HG03439 (cell line): ENCODE results near the gene RPS25.
"Not testable (repeated sequence)": the region's sequence is repeated elsewhere in the genome, so short reads cannot be mapped to it uniquely, and the experiment has no call there.

Experiments used
- ATAC-seq: cut with Tn5 transposase; IDR thresholded peaks from one replicate; pipeline ENCODE4 v1.9.1; 2021; ENCODE audit warnings: mild to moderate bottlenecking, moderate library complexity; ENCODE audit not compliant: unreplicated experiment

The RPS25 gene

DNA sequence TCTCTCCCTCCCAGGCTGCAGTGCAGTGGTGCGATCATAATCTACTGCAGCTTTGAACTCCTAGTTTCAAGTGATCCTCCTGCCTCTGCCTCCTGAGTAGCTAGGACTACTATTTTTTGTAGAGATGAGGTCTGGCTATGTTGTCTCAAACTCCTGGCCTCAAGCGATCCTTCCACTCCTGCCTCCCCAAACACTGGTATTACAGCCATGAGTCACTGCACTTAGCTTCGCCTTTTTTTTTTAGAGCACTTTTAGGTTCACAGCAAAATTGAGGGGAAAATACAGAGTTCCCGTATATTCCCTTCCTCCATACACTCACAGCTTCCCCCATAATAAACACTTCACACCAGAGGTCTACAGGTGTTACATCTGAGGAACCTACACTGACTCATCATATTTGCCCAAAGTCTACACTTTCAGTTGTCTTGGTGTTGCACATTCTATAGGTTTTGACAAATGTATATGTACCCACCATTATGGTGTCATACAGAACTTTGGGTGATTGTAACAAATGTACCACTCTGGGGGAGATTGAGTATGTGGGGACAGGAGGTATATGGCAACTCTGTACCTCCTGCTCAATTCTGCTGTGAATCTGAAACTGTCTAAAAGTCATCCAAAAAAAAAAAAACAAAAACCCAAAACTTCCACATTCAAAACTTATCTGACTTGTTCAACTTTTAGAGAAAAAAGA, 23.8 kb upstream of the RPS25 start:
- no peak for ATAC-seq

DNA sequence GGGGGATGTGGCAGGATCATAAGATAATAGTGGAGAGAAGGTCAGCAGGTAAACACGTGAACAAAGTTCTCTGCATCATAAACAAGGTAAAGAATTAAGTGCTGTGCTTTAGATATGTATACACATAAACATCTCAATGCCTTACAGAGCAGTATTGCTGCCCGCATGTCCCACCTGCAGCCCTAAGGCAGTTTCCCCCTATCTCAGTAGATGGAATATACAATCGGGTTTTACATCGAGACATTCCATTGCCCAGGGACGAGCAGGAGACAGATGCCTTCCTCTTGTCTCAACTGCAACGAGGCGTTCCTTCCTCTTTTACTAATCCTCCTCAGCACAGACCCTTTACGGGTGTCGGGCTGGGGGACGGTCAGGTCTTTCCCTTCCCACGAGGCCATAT, 21.3 kb upstream of the RPS25 start:
- ATAC-seq: not testable (repeated sequence)

DNA sequence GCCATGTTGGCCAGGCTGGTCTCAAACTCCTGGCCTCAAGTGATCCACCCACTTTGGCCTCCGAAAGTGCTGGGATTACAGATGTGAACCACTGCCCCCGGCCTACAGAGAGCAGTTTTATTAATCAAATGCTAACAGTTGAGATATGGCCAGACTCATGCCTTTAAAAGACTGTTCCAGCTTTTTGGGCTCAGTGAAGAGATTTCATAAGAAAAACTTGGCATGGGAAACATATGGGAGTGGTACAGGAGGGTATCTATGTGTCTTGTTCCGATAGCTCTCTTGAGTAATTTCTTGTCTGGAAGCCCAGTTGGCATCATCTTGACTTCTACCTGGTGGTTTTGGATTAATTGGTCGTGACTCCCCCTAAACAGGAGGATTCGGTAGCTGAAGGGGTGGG, 20.7 kb upstream of the RPS25 start:
- ATAC-seq: no peak

DNA sequence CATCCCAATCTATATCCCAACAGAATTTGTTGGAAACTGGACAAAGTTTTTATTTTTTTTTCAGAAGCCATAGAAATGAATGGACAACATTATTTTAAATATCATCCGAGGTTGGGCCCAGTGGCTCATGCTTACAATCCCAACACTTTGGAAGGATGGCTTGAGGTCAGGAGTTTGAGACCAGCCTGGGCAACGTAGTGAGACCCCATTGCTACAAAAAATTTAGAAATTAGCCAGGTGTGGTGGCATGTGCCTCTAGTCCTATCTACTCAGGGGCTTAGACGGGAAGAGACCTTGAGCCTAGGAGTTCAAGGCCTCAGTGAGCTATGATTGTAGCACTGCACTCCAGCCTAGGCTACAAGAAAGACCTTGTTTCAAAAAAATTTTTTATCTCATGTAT, 16.7 kb upstream of the RPS25 start:
- ATAC-seq: no peak

DNA sequence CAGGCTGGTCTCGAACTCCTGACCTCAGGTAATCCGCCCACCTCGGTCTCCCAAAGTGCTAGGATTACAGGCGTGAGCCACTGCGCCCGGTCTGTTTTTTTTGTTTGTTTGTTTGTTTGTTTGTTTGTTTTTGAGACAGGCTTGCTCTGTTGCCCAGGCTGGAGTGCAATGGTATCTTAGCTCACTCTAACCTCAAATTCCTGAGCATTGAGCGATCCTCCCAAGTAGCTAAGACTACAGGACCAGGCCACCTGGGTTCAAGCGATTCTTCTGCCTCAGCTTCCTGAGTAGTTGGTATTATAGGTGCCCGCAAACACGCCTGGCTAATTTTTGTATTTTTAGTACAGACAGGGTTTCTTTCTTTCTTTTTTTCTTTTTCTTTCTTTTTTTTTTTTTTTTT, 15.3 kb upstream of the RPS25 start:
- ATAC-seq: not testable (repeated sequence)

DNA sequence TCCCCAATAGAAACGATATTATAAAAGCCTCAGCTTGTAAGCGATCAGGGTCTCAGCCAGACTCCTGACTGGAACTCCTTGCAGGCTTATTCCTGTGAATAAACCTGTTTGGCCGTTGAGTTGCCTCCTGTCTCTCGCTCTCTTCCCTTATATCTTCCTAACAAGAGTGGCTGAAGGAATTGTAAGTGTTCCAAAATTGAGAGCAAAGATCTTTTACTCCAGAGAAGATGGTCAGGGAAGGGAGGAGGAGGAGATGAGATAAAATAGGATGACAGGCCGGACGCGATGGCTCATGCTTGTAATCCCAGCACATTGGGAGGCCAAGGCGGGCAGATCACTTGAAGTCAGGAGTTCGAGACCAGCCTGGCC, 13.8 kb upstream of the RPS25 start:
- ATAC-seq: no peak

DNA sequence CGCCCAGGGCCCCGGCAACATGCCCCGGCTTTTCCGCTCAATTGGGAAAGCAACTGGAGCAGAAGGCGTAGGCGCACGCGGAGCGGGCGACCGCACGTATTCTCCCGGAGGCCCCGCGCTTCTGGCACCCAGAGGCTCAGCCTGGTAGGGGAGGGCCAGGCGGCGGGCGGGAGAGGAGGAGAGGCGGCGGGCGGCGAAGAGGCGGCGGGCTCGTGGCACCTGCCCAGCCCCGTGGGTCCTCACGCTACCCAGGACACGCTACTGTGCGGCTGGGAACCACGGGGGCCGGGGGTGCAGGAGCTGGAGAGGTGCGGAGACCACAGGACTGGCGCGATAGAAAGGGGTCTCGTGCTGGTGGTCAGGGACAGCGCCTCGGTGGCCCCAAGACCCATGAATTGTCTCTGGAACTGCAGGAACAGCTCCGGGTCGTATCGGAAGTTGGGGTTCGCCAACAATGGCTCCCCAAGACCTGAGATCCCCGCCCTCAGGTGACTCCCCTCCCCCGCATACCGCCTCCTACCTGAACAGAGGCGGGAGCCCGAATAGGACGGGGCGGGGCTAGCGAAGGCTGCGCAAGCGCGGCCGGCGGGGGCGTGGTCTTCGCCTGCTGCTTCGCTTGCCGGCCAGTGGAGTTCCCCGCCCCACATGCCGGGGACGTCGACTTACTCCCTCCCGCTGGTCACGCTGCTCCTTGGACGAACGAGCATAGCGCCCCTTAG, 12.3 kb upstream of the RPS25 start, which contains the start of gene SLC37A4:
Gene SLC37A4, minus strand, starts transcription at position 549 of the 719 bp plus-strand sequence.
- peak; percentile 92 for ATAC-seq

DNA sequence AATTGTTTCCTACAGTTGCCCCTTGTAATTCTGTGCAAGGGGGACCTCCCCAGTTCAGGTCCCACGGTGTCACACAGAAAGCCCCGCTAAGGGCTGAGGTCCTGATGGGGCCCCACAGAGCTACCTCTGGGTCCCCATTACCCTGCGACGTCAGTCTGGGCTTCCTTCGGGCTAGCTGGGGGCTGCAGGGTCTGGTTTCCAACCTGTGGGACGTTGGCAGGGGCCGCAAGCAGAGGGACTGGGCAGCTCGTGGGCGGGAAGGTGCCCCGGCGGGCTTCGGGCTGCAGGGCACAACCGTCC, 11.8 kb upstream of the RPS25 start:
- peak; percentile 18 for ATAC-seq

DNA sequence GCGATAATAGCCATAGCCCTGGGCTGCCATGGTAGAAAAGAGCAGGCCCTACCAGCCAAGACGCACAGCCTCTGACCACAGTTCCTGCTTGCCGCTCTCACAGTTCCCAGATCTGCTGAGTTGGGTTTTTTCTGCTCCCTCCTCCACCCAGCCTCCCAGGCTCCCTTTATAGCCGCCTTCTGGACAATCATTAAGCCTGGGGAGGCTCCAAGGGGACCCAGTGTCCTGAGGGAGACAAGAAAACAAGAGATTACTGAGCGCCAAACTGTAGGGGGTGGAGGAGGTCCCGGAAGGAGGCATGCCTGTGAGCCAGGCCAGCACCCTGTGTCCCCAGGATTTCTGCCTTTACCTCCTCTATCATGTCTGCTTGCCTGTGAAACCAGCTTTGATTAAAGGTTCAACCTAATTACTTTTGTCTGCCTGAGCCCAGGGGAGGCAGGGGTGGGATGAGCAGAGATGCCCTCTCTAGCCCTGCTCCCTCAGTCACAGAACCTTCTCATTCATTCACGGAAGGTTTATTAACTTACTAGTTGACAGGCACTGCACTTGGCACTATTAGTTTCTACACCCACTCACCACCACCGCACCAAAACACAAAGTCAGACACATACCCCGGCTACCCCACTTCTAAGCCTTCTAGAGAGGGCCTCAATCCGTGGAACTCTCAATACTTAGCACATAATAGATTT, 11.3 kb upstream of the RPS25 start:
- peak; percentile 6 for ATAC-seq

DNA sequence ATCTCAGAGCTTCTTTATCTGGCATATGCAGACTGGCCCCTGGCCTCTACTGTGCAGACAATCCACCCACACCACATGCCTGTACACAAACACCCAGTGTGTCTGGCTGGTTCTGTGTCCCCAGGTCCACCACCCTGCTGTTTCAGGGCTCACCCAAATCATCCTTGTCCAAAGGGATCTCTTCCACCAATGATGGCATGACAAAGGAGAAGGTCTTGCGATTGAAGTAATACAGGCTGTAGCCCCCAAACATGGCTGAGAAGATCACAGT, 10.9 kb upstream of the RPS25 start:
- ATAC-seq: no peak

DNA sequence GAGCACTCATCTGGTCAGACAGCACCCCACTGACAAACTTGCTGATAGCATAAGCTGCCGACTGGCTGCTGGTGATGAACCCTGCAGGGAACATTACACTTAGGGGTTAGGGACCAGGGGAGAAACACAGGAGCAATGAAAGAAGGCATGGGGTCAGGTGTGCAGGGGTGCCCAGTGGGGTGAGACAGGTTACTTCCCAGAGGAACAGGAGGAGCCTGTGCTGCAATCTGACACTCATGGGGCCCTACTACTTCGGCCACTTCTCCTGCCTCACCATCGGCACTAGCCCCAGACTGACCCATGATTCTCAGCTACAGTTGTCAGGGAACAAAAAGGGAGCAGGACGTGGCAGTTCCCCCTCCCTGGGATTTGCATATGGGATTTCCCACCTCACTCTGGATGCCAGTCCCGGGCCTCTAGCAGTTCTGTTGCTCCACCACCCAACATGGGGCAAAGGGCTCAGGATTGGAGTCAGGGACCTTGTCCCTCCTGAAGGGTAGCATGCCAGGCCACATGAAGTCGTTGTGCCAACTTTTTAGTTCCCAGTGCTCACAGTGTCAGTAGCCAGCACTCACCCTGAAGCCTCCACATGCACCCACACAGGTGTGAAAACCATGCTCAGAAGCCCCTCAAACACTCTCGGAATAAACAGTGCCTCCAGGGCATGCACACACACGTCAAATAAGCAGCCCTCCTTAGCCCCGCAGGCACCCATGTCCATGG, 10.4 kb upstream of the RPS25 start:
- ATAC-seq: no peak

DNA sequence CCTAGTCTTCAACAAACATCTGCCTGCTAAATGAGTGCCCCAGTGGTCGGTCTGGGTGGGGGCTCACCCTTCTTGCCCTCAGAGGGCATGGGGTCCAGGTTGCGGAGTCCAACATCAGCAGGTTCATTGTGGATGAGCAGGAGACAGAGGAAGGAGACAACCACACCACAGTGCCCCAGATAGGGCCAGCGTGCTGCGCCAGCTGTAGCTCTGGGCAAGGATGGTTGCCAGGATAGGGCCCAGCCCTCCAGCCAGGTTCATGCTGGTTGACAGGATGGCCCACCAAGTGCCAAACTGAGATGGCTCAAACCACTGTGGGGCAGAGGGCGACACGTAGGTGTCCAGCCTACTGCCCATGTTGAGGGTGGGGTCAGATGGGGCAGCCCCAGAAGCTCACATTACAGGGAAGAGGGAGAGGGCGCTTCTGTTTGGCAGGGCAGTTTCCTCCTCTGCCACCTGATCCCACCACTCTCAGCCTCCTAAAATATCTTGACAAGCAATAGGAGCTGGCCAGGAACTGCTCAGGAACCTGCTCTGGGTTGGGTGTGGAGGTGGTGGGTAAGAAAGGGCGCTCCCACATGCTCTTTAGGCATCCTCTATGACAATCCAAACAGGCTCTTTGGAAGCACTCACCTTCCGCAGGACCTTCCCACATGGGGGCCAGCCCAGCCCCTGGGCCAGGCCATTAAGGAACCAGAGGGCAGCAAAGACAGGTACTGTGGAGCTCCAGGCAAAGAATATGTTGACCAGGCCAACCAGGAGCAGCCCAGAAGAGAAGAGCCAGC, 9.6 kb upstream of the RPS25 start:
- ATAC-seq: no peak

DNA sequence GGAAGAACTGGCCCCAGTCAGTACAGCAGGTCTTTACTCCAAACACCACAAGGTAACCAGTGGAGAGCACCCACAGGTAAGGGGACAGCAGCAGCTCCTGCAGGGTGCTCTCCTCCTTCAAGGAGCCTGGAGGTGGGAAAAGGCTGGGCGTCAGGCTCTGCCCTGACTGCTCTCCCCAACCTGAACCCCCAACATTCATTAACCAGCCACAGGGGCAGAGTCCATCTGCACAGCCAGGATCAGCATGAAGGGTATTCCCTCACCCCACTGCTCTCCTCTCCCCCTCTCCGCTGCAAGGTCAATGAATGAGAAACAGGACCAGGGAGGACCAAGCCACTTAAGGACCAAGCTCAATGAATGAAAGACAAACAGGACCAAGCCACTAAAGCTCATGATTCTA, 8.8 kb upstream of the RPS25 start:
- ATAC-seq: no peak

DNA sequence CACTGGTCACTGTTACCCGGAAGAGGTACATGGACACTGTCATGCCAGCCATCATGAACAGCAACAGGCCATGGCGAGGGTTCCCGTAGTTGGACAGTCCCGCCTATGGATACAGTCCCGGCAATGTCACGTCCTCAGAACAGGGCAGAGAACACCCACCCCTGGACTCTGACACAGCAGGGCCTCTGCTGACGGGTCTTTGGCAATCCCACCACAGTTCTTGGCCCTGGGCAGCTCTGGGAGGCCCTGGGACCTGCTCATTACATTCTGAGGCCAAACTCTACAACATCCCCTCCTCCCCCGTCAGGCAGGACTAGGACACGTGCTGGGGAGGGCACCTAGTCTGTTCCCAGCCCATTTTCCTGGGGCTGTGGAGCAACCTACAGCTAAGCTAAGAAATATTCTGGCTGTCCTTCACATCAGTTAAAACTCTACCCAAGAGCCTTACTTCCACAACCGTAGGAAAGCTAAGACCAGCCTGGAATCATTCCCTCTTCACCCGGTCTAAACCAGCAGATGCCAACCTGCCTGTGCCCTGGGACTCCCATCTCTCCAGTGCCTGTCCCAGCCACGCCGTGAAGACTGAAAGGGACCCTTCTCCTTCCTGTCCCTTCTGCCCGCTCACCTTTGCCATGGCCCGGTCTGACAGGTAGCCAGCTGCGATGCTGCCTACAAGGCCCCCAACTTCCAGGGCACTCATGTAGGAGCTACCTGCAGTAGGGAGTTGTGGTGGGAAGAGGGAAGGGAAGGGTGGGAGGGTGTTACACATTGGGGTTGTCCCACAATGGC, 8.0 kb upstream of the RPS25 start:
- no peak for ATAC-seq

DNA sequence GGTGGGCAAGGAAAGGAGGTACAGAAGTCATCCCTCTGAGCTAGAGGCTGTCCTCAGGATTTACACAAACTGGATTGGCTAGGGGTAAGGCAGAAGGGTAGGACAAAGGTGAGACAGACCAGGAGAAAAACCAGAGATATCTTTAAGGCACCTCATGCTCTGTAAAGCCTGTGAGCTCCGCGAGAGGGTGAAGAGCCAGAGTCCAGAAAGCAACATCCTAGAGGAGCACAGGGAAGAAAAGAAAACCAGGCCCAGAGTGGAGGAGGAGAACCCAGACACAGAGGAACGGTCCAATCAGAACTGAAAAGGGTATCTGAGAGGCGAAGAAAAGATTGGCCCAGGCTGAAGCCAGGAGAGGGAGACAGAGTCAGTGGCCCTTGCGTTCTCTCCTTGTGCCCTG, 7.4 kb upstream of the RPS25 start:
- no peak for ATAC-seq

DNA sequence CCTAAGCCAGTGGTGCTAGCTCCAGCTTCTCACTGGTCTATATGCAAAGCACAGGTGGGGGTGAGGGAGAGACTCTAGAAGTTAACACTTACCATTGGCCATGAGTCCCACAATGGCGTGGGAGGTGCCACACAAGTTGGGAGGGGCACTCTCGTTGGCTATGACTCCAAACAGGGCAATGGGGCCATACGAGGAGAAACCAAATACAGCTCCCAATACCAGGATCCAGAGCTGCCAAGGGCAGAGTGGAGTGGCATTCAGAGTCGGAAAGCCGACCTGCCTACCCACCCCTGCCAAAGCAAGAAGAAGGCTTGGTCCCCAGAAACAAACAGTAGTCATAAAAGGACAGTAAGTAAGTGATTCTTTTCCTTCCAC, 6.9 kb upstream of the RPS25 start:
- ATAC-seq: no peak

DNA sequence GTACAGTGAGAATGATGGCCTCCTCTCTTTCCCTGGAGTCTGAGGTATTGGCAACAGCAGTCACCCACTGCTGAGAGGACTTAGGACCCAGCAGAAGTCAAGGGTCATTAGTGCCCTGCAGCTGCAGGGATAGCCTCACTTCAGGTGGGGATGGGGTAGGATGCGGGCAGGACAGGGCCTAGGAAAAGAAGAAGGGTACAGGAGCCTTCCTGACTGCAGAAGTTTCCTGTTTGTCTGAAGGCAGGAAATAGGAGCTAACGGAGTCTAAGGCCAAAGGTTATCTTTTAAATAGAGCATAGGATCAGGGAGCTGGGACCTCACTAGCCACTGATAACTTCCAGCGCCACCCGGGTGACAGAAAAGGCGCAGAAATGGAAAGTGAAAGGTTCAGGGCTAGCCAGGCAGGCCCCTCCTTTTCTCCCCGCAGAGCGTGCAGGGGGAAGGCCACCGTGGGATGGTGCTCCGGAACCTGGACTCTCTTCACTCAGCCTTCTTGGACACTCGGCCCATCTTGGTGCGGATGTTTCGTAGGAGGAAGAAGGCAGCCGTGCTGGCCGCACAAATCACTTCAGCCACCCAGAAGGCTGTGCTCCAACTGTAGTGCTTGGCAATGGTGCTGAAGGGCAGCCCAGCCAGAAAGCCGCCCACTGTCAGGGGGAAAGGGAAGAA, 6.4 kb upstream of the RPS25 start:
- no peak for ATAC-seq

DNA sequence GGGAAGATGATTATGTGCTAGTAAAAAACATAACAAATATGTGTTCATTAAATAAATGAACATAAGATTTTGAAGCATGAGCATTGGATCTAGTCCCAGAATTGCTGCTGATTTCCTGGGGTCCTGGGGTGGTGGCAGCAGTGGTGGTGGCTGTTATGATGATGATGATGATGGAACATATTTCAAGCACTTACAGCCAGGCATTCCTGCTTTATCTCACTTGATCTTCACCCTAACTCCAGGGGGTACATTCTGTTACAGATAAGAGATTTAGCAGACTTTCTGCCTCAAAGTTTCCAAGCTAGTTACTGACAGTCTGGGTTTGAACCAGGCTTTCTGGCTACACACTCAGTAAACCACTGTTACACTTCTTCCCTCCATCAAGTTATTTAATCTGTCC, 5.6 kb upstream of the RPS25 start:
- no peak for ATAC-seq

DNA sequence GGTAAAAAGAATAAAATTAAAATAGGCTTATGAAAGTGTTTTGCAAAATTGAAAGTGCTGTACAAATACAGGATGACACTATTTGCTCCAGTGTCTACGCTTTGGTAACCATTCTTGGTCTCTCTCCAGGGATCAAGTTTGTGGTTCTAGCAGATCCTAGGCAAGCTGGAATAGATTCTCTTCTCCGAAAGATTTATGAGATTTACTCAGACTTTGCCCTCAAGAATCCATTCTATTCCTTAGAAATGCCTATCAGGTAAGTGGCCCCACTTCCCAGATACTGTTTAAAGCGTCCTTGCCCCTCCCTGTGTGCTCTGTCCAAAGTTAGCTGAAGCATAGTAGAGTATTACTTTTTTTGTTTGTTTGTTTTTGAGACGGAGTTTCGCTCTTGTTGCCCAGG, 3.5 kb upstream of the RPS25 start:
- no peak for ATAC-seq

DNA sequence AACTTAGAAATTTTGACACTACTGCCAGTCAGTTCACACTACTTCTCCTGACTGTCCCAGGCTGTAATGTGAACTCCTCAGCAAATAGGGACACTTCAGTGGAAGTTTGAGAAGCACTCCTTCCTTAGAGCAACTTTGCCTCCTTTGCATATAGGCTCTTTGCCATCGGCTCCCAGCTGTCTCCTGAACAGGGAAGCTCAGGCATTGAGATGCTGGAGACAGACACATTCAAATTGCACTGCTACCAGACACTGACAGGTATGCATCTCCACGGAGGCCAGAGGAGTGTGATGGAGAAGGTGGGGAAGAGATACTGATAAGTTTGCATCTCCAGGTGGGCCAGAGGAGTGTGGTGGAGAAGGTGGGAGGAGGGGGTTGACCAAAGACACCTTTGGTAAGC, 1.9 kb upstream of the RPS25 start:
- no peak for ATAC-seq
